Dedifferentiated amniotic fluid mesenchymal stem cell (primary cell): ENCODE results near the gene HLA-DQA1.
"Not testable (repeated sequence)": the region's sequence is repeated elsewhere in the genome, so short reads cannot be mapped to it uniquely, and the experiment has no call there.

Experiments used
- DNase-seq: peaks from one replicate; pipeline ENCODE4 v3.0.0-alpha.2; 2016; ENCODE audit errors: extremely low spot score

HLA-DQA1 gene

DNA sequence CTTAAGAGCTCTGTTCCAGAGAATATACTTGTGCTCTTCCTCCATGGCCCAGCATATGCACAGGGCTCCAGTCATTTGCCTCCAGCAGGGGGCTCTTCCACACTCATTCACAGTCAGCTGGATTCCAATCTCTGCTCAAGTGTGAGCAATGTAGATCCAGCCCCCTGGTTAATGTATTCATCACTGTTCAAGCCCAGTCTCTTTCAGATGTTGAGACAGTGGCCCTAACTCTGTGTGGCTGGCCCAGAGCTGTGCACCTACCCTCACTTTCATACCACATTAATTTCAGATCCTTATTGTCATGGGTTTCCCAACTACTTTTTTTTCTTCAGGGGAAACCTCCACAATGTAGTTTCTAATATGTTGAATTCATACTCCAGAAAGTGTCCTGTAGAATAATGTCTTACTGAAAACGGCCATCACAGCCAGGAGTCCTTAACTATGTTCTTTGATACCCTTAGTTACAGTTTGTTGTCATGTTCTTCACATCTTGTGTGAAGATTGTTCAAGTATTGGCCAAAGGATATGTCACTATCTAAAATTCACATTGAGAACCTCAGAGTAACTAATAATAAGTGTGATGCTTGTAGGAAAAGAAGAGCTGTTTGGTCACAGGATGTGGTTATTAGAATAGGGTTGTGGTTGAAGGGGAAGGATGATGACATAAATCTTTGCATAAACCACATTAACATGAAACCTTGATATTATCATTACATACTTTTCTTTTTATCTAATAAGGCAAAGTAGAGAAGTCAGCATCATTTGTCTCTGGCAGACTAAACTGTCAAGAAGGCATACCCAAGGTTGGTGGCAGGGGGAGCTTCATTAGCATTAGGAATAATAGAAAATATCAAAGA lies 14.4 kb upstream of the HLA-DQA1 start:
- no peak for DNase-seq

DNA sequence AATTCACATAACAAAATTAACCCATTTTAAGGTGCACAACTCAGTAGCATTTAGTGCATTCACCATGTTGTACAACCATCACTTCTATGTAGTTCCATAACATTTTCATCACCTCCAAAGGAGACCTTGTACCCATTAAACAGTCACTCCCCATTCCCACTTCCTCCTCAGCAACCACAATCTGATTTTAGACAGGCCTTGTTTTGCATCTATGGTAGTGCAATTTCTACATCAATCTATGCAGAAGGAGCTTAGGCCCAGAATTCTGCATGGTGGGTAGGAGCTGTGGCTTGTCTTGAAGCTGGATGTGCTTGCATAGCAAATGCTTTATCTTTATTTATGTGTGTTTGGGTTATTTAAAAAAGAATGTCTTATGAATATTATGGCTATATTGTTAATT lies 13.5 kb upstream of the HLA-DQA1 start:
- no peak for DNase-seq

DNA sequence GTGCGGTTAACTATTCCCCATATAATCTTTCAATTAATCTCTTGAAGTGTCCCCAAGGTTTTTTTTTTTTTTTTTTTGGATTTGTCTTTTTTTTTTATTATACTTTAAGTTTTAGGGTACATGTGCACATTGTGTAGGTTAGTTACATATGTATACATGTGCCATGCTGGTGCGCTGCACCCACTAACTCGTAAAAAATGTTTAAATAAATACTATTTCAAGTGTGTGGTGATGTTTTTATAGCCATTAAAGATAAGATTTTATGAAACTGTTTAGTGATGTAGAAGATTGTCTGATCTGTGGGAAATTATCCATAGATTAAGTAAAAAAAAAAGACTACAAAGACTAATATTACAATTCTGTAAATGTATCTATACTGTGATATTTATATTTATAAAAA lies 12.6 kb upstream of the HLA-DQA1 start:
- no peak for DNase-seq

DNA sequence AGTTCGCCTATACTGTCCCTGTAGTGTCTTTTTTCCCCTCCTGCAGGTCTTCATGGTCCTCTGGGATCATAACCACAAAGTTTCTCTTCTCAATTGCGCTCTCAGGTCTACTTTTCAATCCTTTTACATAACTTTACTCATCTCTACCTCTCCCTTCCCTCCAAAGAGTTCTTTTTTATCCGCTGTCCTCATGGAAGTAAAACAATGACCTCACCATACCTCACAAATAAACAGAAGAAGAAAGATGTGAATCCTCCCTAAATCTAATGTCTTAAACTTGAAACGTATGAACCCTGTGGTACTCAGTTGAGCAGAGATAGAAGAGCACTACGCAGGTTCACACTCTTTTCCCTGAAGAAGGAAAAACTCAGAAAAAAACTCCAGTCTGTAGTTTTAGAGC lies 12.1 kb upstream of the HLA-DQA1 start:
- DNase-seq: no peak

DNA sequence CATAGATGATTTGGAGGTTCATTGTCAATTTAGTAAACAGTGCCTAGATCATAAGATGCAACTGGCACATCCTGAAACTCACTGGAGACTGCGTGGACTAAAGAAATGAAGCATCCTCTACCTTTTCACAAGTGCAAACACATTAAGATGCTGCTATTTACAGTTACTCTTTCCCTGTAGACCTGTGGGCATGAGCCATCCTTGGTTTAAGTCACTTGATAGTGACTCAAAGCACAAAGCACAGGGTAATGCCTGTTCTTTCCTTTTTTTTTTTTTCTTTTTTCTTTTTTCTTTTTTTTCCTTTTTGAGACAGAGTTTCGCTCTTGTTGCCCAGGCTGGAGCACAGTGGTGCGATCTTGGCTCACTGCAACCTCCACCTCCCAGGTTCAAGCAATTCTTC lies 10.0 kb upstream of the HLA-DQA1 start:
- DNase-seq: no peak

DNA sequence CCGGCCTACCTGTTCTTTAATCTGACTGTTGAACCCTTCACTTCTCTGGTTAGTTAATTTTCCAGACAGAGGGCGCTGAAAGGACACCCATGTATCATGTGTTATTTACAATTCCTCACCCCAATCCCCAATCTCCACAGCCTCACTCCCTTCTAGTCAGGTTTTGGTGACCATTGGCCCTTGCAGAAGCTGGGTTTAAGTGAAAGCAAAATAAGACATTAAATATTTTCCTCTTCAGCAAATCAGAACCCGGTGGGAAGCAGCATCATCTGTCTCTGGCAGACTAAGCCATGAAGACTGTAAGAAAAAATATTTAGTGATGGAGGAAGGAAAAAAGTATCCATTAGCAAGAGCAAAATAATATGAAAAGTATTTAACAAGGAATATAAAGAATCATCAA lies 9.4 kb upstream of the HLA-DQA1 start:
- no peak for DNase-seq

DNA sequence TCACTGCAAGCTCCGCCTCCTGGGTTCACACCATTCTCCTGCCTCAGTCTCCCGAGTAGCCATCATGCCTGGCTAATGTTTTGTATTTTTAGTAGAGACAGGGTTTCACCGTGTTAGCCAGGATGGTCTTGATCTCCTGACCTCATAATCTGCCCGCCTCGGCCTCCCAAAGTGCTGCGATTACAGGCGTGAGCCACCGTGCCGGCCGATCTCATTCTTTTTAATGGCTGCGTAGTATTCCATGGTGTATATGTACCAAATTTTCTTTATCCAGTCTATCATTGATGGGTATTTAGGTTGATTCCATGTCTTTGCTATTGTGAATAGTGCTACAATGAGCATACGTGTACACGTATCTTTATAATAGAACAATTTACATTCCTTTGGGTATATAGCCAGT lies 7.4 kb upstream of the HLA-DQA1 start:
- not testable (repeated sequence) for DNase-seq

DNA sequence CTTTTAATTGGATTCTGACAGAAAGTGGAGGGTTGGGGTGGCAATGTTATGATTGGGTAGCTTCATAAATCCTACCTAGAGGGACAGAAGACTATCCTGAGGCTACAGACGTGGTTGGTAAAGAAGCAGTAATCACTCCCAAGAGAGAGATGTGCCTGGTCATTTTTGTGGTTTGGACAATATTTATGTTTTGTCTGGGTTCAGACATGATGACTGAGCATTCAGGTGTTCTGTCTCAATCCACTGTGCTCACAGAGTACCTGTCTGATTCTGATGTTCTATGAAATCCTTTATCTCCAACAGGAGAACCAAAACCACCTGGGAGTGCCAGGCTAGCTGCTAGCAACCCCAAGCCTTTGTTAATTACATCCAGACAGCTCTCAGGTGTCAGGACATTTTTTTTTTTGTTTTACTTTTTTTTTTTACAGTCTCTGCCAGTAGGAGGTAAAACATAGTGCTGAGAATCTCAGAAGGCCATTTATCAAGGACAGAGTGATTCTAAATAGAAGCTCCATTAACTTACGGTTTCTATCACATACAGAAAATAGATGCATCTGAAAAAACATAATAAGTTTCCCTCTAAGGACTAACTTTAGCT lies 1.6 kb upstream of the HLA-DQA1 start:
- no peak for DNase-seq

DNA sequence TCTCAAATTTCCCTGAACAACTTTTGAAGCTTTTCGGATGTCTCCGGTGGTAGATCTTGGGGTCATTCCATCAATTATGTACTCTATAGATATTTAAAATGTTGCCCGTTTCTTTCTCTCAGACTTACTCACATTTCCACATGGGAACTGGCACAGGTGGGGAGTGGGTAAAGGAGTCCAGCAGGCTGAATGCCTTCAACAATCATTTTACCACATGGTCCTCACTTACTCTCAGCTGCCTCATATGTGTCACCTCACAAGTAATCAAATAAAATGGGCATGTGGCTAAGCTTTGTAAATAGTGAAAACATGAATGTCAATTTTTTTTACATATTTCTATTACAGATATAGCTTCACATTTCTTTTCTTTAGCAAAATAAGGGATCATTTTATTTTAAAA lies 677 bp downstream of the HLA-DQA1 start:
- no peak for DNase-seq

DNA sequence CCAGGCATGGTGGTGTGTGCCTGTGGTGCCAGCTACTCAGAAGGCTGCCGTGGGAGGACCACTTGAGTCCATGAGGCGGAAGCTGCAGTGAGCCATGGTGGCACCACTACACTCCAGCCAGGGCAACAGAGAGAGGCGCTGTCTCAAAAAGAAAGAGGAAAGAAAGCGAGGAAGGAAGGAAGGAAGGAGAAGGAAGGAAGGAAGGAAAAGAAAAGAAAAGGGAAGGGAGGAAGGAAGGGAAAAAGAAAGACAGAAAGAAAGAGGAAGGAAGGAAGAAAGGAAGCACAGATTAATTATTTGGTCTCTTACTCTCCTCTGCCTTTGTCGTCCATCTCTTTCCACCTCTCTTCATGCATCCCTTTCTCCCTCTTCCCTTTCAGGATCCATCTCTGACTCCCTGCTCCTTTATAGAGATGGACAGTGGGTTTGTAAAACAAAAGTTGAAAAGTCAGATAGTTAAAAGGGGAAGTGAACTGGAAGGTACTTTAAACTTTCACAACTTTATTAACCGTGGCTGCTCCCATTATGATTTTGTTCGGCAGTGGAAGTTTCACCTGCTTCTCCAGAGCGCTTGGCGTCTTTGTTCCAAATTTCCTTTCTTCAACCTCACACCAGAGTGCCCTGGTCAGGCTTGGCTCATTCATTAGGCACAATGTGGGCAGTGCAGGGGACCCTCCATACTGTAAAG lies 1.5 kb downstream of the HLA-DQA1 start:
- DNase-seq: no peak

DNA sequence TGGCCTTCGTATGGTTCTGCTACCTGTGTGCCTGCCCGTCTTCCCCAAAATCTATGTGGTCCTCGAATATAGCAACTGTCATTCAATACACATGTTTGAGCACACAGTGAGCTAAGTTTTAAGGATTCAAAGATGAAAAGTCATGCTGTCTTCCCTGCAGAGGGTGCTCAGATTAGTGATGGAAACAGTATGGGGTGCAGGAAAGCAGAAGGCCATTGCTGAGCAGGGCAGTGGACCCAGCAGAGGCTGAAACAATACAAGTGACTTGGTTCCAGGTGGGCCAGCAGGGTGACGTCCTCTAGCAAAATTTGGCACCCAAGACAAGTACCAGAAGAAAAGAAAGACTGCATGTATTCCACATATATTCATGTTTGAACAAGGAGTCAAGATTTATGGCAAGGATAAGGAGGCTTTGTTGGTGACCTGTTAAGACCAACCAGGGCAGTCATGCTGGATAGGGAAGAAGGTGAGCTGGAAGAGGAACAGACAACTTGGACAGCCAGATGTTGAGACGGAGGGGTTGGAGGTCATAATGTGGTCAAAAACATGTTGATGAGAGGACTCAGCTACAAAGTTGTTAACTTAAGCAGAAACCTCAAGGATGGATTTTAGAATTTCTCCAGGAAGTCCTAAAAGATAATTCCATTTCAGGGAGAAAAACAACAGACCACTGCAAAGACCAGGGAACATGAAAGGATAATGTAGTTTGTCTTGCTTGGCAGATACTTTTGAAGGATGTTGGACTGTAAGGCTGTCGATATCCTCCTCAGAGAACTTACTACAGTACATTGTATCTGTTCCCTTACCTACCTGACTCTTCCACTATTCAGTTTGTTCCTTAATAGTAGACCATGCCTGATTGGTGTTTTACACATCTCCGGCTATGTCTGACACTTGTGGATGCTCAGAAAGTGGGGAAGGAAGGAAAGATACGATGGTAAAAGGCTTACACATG lies 2.5 kb downstream of the HLA-DQA1 start:
- DNase-seq: no peak

DNA sequence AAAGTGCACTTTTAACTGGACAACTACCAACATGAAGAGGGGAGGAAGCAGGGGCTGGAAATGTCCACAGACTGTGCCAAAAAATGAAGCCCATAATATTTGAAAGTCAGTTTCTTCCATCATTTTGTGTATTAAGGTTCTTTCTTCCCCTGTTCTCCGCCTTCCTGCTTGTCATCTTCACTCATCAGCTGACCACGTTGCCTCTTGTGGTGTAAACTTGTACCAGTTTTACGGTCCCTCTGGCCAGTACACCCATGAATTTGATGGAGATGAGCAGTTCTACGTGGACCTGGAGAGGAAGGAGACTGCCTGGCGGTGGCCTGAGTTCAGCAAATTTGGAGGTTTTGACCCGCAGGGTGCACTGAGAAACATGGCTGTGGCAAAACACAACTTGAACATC lies 3.9 kb downstream of the HLA-DQA1 start:
- DNase-seq: no peak

DNA sequence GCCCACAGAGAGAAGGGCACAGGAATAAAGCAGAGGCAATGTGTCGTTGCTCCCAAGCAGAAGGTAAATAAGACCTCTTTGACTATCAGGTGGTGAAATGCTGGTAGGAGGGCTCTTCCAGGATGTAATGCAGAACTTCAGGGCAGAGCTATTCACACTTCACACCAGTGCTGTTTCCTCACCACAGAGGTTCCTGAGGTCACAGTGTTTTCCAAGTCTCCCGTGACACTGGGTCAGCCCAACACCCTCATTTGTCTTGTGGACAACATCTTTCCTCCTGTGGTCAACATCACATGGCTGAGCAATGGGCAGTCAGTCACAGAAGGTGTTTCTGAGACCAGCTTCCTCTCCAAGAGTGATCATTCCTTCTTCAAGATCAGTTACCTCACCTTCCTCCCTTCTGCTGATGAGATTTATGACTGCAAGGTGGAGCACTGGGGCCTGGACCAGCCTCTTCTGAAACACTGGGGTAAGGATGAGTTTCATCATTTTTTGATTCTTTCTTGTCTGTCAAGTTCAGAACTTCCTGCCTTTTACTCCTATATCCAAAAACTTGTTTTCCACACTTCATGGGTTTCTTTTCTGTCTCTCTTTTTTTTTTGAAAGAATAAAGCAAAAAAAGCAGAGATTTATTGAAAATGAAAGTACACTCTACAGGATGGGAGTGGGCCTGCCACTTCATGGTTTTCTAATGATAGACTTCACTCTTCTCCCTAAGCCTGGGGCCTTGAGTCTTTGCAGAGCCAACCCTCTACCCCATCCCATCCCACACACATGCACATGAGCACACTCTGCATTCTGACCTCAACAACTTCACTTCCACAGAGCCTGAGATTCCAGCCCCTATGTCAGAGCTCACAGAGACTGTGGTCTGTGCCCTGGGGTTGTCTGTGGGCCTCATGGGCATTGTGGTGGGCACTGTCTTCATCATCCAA lies 4.8 kb downstream of the HLA-DQA1 start:
- not testable (repeated sequence) for DNase-seq

DNA sequence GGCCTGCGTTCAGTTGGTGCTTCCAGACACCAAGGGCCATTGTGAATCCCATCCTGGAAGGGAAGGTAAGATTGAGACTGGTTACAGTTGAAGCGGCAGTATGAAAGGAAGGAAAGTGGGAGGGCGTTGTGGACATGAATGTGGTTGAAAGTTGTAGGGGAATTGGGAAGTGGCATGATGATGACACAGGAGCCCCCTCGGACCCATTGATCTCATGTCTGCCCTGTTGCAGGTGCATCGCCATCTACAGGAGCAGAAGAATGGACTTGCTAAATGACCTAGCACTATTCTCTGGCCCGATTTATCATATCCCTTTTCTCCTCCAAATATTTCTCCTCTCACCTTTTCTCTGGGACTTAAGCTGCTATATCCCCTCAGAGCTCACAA lies 5.5 kb downstream of the HLA-DQA1 start:
- no peak for DNase-seq

DNA sequence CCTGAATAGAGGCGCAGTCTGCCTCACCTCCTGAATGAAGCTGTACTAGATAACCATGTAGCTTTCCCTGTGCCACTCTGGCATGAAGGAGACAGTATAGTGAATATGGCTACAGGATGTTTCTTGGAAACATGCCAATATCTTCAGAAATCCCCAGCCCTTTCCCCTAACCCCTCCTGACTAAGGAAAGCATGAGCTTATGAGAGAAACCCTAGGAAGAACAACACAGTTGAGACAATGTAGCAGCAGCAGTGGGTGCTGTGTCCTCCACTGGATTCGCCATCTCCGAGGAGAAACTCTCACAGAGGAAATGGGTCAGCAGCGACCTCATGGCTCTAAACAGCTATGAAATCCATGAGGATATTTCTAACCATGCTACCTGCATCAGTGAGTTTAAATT lies 6.7 kb downstream of the HLA-DQA1 start:
- no peak for DNase-seq

DNA sequence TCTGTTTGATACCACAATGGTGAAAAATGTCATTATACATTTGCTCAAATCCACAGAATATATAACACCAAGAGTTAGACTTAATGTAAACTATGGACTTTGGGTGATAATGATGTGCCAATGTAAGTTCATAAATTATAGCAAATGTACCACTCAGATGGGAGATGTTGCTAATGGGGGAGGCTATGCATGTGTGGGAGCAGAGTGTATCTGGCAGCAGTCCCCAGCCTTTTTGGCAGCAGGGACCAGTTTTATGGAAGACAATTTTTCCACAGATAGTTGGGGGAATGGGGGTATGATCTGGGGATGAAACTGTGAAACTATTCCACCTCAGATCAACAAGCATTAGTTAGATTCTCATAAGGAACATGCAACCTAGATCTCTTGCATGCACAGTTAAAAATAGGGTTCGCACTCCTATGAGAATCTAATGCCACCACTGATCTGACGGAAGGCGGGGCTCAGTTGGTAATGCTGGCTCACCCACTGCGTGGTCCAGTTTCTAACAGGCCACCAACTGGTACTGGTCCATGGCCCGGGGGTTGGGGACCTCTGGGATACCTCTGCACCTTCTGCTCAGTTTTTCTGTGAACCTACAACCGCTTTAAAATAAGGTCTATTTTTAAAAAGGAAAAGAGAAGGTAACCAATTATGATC lies 8.0 kb downstream of the HLA-DQA1 start:
- no peak for DNase-seq

DNA sequence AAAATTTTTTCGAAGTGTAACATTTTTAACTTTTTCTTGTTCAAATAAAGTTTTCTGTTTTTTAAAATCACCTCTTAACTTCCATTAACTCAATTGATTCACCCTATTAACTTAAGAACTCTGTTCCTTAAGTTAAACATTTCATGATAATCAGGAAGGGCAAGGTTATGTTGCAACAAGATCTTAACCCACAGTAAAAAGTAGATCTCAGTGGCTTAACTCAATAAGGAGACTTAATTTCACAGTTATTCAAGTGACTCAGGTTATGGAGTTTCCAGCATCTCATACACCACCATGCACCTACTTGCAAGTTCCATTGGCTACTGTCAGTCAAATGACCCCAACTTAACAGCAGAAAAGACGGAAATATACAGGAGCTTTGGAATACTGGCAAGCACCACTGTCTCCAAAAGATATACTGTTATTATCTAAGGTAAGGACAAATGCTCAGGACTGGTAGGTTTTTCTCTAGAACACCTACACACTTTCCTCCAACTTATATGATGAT lies 18.1 kb downstream of the HLA-DQA1 start:
- DNase-seq: no peak

DNA sequence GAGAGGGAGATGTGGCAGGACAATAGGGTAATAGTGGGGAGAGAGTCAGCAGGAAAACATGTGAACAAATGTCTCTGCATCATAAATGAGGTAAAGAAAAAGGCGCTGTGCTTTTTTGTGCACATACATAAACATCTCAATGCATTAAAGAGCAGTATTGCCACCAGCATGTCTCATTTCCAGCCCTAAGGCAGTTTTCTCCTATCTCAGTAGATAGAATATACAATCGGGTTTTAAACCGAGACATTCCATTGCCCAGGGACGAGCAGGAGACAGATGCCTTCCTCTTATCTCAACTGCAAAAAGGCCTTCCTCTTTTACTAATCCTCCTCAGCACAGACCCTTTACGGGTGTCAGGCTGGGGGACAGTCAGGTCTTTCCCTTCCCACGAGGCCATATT lies 20.1 kb downstream of the HLA-DQA1 start:
- not testable (repeated sequence) for DNase-seq

DNA sequence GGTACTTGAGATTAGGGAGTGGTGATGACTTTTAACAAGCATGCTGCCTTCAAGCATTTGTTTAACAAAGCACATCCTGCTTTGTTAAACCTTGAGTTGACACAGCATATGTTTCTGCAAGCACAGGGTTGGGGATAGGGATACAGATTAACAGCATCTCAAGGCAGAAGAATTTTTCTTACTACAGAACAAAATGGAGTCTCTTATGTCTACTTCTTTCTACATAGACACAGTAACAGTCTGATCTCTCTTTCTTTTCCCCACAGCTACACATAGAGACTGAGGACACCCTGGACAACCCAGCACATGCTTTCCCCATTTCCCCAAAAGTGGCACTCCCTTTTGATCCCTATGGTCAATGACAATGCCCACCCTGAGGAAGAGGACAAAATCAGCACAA lies 20.6 kb downstream of the HLA-DQA1 start:
- DNase-seq: not testable (repeated sequence)
